ENCODE measurements around the gene PLCB2. TPM values are rescaled to one million over a fixed set of nuclear protein-coding genes. Genes with fewer than 3 reads are reported as not detected.

Gene PLCB2, protein sequence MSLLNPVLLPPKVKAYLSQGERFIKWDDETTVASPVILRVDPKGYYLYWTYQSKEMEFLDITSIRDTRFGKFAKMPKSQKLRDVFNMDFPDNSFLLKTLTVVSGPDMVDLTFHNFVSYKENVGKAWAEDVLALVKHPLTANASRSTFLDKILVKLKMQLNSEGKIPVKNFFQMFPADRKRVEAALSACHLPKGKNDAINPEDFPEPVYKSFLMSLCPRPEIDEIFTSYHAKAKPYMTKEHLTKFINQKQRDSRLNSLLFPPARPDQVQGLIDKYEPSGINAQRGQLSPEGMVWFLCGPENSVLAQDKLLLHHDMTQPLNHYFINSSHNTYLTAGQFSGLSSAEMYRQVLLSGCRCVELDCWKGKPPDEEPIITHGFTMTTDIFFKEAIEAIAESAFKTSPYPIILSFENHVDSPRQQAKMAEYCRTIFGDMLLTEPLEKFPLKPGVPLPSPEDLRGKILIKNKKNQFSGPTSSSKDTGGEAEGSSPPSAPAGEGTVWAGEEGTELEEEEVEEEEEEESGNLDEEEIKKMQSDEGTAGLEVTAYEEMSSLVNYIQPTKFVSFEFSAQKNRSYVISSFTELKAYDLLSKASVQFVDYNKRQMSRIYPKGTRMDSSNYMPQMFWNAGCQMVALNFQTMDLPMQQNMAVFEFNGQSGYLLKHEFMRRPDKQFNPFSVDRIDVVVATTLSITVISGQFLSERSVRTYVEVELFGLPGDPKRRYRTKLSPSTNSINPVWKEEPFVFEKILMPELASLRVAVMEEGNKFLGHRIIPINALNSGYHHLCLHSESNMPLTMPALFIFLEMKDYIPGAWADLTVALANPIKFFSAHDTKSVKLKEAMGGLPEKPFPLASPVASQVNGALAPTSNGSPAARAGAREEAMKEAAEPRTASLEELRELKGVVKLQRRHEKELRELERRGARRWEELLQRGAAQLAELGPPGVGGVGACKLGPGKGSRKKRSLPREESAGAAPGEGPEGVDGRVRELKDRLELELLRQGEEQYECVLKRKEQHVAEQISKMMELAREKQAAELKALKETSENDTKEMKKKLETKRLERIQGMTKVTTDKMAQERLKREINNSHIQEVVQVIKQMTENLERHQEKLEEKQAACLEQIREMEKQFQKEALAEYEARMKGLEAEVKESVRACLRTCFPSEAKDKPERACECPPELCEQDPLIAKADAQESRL
- total RNA-seq (10 to 100 TPM; 30.8 to 86.4 TPM), polyA plus RNA-seq (ENCODE audit: insufficient read length in 6 of 6) (10 to 100 TPM; 13.5 to 19.6 (median 14.6) TPM)
- long read RNA-seq, donor 1, result 0 reads
- long read RNA-seq, donor 2, partial matches to known transcripts, result 0 of 1 reads
- long read RNA-seq, donor 2, other reads (novel, unspliced or antisense), result 0 of 1 reads
- long read RNA-seq, donor 3, partial matches to known transcripts, result 0 of 1 reads
- long read RNA-seq, donor 3, other reads (novel, unspliced or antisense), result 0 of 1 reads
- long read RNA-seq, donor 4, partial matches to known transcripts, result 1 of 1 reads
- long read RNA-seq, donor 4, other reads (novel, unspliced or antisense), result 0 of 1 reads
- long read RNA-seq, donor 5, partial matches to known transcripts, result 0 of 2 reads
- long read RNA-seq, donor 5, other reads (novel, unspliced or antisense), result 0 of 2 reads
- long read RNA-seq, donor 6, result 0 reads
- long read RNA-seq, donor 7, result 0 reads
- long read RNA-seq, donor 8, result 0 reads
- long read RNA-seq, donor 9, result 0 reads
- long read RNA-seq, donor 10, partial matches to known transcripts, result 1 of 3 reads
- long read RNA-seq, donor 10, other reads (novel, unspliced or antisense), result 2 of 3 reads
- long read RNA-seq, donor 11, result 0 reads
- long read RNA-seq, donor 12, result 0 reads

DNA sequence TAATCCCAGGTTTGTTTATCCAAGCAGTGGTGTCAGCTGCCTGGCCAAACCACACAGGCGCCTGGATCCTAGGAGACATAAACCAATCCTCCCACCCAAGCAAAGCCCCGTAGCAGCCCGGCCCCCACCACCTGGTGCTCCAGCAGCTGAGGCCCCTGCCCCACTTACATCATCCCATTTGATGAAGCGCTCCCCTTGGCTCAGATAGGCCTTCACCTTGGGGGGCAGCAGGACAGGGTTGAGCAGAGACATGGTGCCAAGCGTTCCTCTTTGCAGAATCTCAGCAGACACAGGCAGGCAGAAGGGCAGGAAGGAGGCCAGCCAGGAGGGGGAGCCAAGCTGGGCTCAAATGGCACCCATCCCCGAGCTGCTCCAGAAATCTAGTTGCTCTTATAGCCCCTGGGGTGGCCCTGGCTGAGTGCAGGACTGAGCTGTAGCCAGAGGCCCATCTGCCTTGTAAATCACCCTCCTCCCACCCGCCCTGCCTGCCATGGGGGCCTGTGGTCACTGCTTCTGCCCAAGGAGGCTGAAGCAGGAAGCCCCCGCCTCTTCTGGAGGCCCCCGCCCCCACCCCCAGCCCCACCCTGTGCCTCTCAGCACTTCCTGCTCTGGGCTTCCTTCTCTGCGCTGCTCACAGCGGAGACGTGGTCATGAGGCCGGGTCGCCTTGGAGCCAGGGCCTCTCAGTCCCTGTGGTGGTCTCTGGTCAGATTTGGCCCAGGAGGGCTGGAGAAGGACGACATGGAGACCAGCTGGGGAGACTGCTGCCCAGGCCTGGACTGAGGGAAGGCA is at the start of gene PLCB2:
PLCB2 (minus strand) TSS at position 515 of the 791 bp plus-strand sequence; CDS start at position 252, 263 bp downstream.
- intact Hi-C loops (cut with DNase I), result no loop called here
- TF ChIP-seq, protein P1, sequence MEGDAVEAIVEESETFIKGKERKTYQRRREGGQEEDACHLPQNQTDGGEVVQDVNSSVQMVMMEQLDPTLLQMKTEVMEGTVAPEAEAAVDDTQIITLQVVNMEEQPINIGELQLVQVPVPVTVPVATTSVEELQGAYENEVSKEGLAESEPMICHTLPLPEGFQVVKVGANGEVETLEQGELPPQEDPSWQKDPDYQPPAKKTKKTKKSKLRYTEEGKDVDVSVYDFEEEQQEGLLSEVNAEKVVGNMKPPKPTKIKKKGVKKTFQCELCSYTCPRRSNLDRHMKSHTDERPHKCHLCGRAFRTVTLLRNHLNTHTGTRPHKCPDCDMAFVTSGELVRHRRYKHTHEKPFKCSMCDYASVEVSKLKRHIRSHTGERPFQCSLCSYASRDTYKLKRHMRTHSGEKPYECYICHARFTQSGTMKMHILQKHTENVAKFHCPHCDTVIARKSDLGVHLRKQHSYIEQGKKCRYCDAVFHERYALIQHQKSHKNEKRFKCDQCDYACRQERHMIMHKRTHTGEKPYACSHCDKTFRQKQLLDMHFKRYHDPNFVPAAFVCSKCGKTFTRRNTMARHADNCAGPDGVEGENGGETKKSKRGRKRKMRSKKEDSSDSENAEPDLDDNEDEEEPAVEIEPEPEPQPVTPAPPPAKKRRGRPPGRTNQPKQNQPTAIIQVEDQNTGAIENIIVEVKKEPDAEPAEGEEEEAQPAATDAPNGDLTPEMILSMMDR (IDR thresholded peaks at IDR 0.05), result no peak
- DNase-seq (peak in 2 of 4 donors; percentile 70 to 89), ATAC-seq (peak; percentile 74)
- H3K27me3 ChIP-seq, result no peaks in the 10 kb centered on the region
- peak within 1 kb of the TSS; percentile 13 to 56 for H3K4me3 ChIP-seq
- H3K4me1 ChIP-seq, result peaks cover 8 to 41% of the 10 kb centered on the region in 2 donors
- no peaks in the 10 kb centered on the region for H3K9me3 ChIP-seq
- H3K27ac ChIP-seq, result peak within 1 kb of the TSS; percentile 67 to 86
- H3K36me3 ChIP-seq, result peaks cover 0 to 12% of the 10 kb centered on the region in 2 donors

DNA sequence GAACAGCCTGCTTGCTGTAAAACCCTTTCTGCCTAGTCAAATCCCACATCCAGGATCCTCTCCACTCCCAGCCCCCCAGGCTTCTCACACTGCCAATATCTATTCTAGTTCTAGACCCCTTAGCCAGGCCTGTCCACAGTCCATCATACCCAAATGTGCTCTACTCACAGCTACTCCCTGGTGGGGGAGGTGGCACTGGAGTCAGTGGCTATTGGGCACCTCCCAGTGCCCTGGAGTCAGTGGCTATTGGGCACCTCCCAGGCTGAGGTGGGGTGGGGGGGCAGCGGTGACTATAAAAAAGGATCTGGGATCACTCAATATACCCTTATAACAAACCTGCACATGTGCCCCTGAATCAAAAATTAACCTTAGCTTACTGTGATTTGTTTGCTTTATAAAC is 49.5 kb upstream of the PLCB2 start:
- peaks cover 0 to 6% of the 10 kb centered on the region in 2 donors for H3K27me3 ChIP-seq
- TF ChIP-seq, protein P1 (IDR thresholded peaks at IDR 0.05), result no peak
- no peaks in the 10 kb centered on the region for H3K9me3 ChIP-seq
- H3K36me3 ChIP-seq, result no peaks in the 10 kb centered on the region
- DNase-seq, result no peak
- peaks cover 0 to 19% of the 10 kb centered on the region in 2 donors for H3K4me1 ChIP-seq
- H3K27ac ChIP-seq, result no peak overlapping the region
- intact Hi-C loops (cut with DNase I), result no loop called here
- peak overlapping the region; percentile 48 to 58 for H3K4me3 ChIP-seq
- no peak for ATAC-seq

DNA sequence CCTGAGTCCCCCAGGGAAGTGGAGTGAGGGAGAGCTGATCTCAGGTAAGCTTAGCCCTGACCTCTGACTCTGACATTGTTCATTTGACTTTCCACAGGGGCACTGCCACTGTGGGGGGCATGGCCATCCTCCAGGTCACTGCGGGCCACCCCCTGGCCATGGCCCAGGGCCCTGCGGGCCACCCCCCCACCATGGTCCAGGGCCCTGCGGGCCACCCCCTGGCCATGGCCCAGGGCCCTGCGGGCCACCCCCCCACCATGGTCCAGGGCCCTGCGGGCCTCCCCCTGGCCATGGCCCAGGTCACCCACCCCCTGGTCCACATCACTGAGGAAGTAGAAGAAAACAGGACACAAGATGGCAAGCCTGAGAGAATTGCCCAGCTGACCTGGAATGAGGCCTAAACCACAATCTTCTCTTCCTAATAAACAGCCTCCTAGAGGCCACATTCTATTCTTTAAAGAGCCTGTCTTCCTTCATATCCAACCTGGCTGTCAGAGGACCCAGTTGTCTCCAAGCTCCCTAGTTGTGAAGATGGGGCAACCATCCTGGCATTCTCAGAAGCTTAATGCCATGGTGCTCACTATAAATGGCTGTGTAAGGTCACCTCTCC is 48.3 kb upstream of the PLCB2 start:
- Histone ChIP-seq H3K4me3 (no peak overlapping the region), H3K4me1 (peaks cover 0 to 19% of the 10 kb centered on the region in 2 donors), H3K27me3 (peaks cover 0 to 6% of the 10 kb centered on the region in 2 donors), H3K27ac (no peak overlapping the region), H3K9me3 (no peaks in the 10 kb centered on the region), H3K36me3 (no peaks in the 10 kb centered on the region)
- TF ChIP-seq, protein P1 (IDR thresholded peaks at IDR 0.05), result no peak
- intact Hi-C loops (cut with DNase I), result no loop called here
- ATAC-seq (no peak), DNase-seq (no peak)

All from left lung (tissue), 14 donors.